GM12878 (cell line): ENCODE measurements around the gene TPP2. TPM values are rescaled to one million over a fixed set of nuclear protein-coding genes. Genes with fewer than 3 reads are reported as not detected.

ENCODE experiments used
- ATAC-seq: fragments of 200-7000 bp; cut with Tn5 transposase; 3 replicates; pipeline ENCODE4 v1.9.1; 2020; ENCODE audit warnings: mild to moderate bottlenecking, moderate library complexity
- BruUV-seq: library from RNA; stranded (reverse); fragments of 400-500 nt; replicated peaks from 2 replicates; lab custom pipeline; 2021; lab: Mats Ljungman, UMichigan
- CTCF ChIA-PET: fragments of 300-600 bp; sonication (Branson Sonifier 250); formaldehyde crosslinking; extraction: SDS; loops from one replicate; lab custom pipeline; 2021; ENCODE audit warnings: inconsistent platforms; lab: Yijun Ruan, JAX
- POLR2A ChIA-PET: fragments of 350-600 bp; formaldehyde crosslinking; extraction: SDS; loops from one replicate; lab custom pipeline; 2021; ENCODE audit warnings: inconsistent platforms; lab: Charles Lee
- RAD21 ChIA-PET: fragments of 300-600 bp; sonication (Branson Sonifier 250); formaldehyde crosslinking; loops from one replicate; lab custom pipeline; 2023; ENCODE audit warnings: antibody characterized with exemption; ENCODE audit not compliant: unreplicated experiment; lab: Charles Lee
- SMC1A ChIA-PET: fragments of 300-600 bp; sonication (Branson Sonifier 250); formaldehyde crosslinking; loops from one replicate; lab custom pipeline; 2023; ENCODE audit not compliant: unreplicated experiment, uncharacterized antibody; lab: Charles Lee
- DNase-seq: peaks from one replicate; pipeline ENCODE4 v3.0.0-alpha.2; 2011; ENCODE audit warnings: low read depth, low spot score
- FAIRE-seq: peaks from 3 replicates; lab custom pipeline; 2011; peaks lifted over from hg19 to GRCh38; lab: Jason Lieb, UNC
- H2AFZ ChIP-seq: 2 replicates; pipeline ENCODE4 v1.6.0; 2011; ENCODE audit warnings: low read depth, low read length, control low read depth; ENCODE audit not compliant: control insufficient read depth
- H3K27ac ChIP-seq: 2 replicates; pipeline ENCODE4 v1.5.1; 2011; ENCODE audit warnings: control low read depth; ENCODE audit not compliant: control insufficient read depth, insufficient read depth
- H3K27me3 ChIP-seq, 2 experiments: replicated peaks in 1 of 2; 2 replicates each; pipeline versions ENCODE4 v1.6.0 to v1.6.1; 2011; ENCODE audit warnings: low read length in 1 of 2; ENCODE audit not compliant: control insufficient read depth in 2 of 2, insufficient read depth in 2 of 2
- H3K36me3 ChIP-seq, 2 experiments: 2 replicates each; pipeline ENCODE4 v1.5.1; 2011; ENCODE audit warnings: low read length in 1 of 2; ENCODE audit not compliant: control insufficient read depth in 2 of 2, insufficient read depth in 2 of 2
- H3K4me1 ChIP-seq: 2 replicates; pipeline ENCODE4 v1.6.1; 2011; ENCODE audit warnings: mild to moderate bottlenecking, low read length, moderate library complexity, mixed read lengths; ENCODE audit not compliant: control insufficient read depth, insufficient read depth
- H3K4me2 ChIP-seq: 2 replicates; pipeline ENCODE4 v1.6.0; 2011; ENCODE audit warnings: control low read depth; ENCODE audit not compliant: control insufficient read depth, insufficient read depth
- H3K4me3 ChIP-seq: fragments of 200-600 bp; sonication (generic); 2 replicates; pipeline ENCODE4 v1.5.1; 2016
- H3K79me2 ChIP-seq: 2 replicates; pipeline ENCODE4 v1.6.0; 2011; ENCODE audit warnings: low read length; ENCODE audit not compliant: control insufficient read depth, insufficient read depth
- H3K9ac ChIP-seq: 2 replicates; pipeline ENCODE4 v1.8.0; 2011; ENCODE audit warnings: low read length, control low read depth, mixed read lengths; ENCODE audit not compliant: control insufficient read depth, insufficient read depth
- H3K9me3 ChIP-seq: replicated peaks from 3 replicates; pipeline ENCODE4 v1.5.1; 2011; ENCODE audit warnings: mild to moderate bottlenecking, low read length; ENCODE audit not compliant: control insufficient read depth, insufficient read depth
- H4K20me1 ChIP-seq: 2 replicates; pipeline ENCODE4 v1.6.0; 2011; ENCODE audit not compliant: control insufficient read depth, insufficient read depth
- CEBPB ChIP-seq, 2 experiments: fragments of 150-350 bp in 1 of 2; IDR thresholded peaks; 2 replicates each; pipeline ENCODE4 v1.6.1; 2012 to 2014; ENCODE audit warnings: low read depth in 2 of 2, low read length in 2 of 2, borderline replicate concordance in 1 of 2, inconsistent platforms in 1 of 2
- CREB1 ChIP-seq: IDR thresholded peaks from 2 replicates; pipeline ENCODE4 v1.6.1; 2012; ENCODE audit warnings: low read depth, mild to moderate bottlenecking, inconsistent platforms
- IKZF1 ChIP-seq: fragments of 450-650 bp; conservative IDR thresholded peaks from 2 replicates; pipeline ENCODE4 v1.6.1; 2017; ENCODE audit warnings: antibody characterized with exemption, mild to moderate bottlenecking
- NR2C1 ChIP-seq: fragments of 450-650 bp; IDR thresholded peaks from 2 replicates; pipeline ENCODE4 v1.6.1; 2017; ENCODE audit warnings: antibody characterized with exemption, mild to moderate bottlenecking, moderate library complexity
- RELA ChIP-seq: fragments of 450-650 bp; IDR thresholded peaks from 2 replicates; pipeline ENCODE4 v1.8.0; 2014; ENCODE audit warnings: borderline replicate concordance; ENCODE audit not compliant: partially characterized antibody
- WGBS: methylation state at CpG from one replicate; pipeline ENCODE4 v1.1.6; 2016; ENCODE audit warnings: low lambda C conversion rate; ENCODE audit not compliant: insufficient replicate concordance, insufficient coverage; ENCODE audit errors: missing lambda C conversion rate; 5-methylcytosine and 5-hydroxymethylcytosine counted together
- in situ Hi-C: fragments of 300-500 bp; cut with MboI; formaldehyde crosslinking; loops from 9 replicates; pipeline ENCODE4 v1.14.3; 2018; ENCODE audit warnings: mixed read lengths
- intact Hi-C: fragments of 100-400 bp; cut with micrococcal nuclease; formaldehyde crosslinking; loops from one replicate; pipeline ENCODE4 v1.14.2; 2022; ENCODE audit not compliant: unreplicated experiment
- polyA plus RNA-seq, 11 experiments: library from polyadenylated mRNA; depleted of rRNA in 4 of 11; unstranded in 6 of 11; stranded (reverse) in 5 of 11; fragments of >200 nt; fragmentation: Nextera tagmentation in 4 of 11; fragmentation: Illumina TruSeq in 1 of 11; extraction: Ambion mirVana in 4 of 11; extraction: Trizol in 1 of 11; gene quantifications; 1 replicate in 1 of 11; 2 replicates in 10 of 11; pipeline versions ENCODE4 v1.2.1 to v1.2.3, GENCODE V29; 2011 to 2016; ENCODE audit warnings: inconsistent platforms in 2 of 11, missing spikeins in 2 of 11, low read depth in 1 of 11
- total RNA-seq, 4 experiments: library from RNA; depleted of rRNA in 3 of 4; stranded (reverse); fragments of >200 nt in 3 of 4; fragmentation: Illumina TruSeq in 1 of 4; extraction: Trizol in 1 of 4; gene quantifications; 2 replicates each; pipeline versions ENCODE4 v1.2.1 to v1.2.3, GENCODE V29; 2013 to 2021
- TF ChIP-seq, protein P1 (sequence below): fragments of 450-650 bp; conservative IDR thresholded peaks from 2 replicates; pipeline ENCODE4 v1.6.1; 2017; ENCODE audit warnings: mild to moderate bottlenecking, moderate library complexity
- TF ChIP-seq, protein P2 (sequence below): fragments of 450-650 bp; IDR thresholded peaks from 2 replicates; pipeline ENCODE4 v1.6.1; 2018; ENCODE audit warnings: borderline replicate concordance, mild to moderate bottlenecking; ENCODE audit not compliant: partially characterized antibody
- TF ChIP-seq, protein P3 (sequence below): fragments of 450-650 bp; IDR thresholded peaks from 2 replicates; pipeline ENCODE4 v1.6.1; 2017; ENCODE audit warnings: borderline replicate concordance

The TPP2 gene
- total and polyA plus RNA-seq, 10 of the 15 experiments (the other 5 are each of a cell fraction or from before 2014, with no cell fraction given), result 18.4 to 82.3 (median 55.4) TPM

DNA sequence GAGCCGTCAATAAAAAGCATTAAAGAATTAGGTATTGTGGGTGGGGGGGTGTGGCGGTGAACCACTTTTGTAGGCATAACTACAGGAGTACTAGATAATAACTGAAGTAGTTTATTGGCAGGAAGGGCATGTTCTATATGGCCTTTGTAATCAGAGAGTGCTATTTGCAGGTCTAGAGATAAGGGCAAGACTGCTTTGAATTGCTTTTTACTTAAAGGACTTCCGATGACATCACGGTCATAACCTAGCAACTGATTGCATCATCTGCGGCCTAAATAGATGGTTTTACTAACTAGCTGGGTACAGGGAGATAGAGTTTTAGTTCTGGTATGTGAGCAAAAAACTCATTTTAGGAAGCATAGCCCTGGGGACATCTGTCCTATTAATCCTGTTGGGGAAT, 73.3 kb downstream of the TPP2 start:
- Histone ChIP-seq H3K27me3 (no peaks in the 10 kb centered on the region), H3K79me2 (no peaks in the 10 kb centered on the region), H3K9me3 (no peaks in the 10 kb centered on the region; the same call in 1 of the 3 replicates), H3K4me2 (no peak overlapping the region), H3K4me3 (no peak overlapping the region), H4K20me1 (no peaks in the 10 kb centered on the region), H3K9ac (no peak overlapping the region), H3K27ac (no peak overlapping the region), H2AFZ (no peak overlapping the region), H3K36me3 (peaks cover 2 to 39% of the 10 kb centered on the region in 2 experiments), H3K4me1 (no peaks in the 10 kb centered on the region)
- no peak for ATAC-seq
- no peak for FAIRE-seq
- BruUV-seq, result no TSS peak
- intact Hi-C loops, result no loop called here
- ChIA-PET RAD21 (no interaction called here), POLR2A (no interaction called here), SMC1A (no interaction called here), CTCF (interaction anchor here (0.7 kb wide), 1 partner anchor 29 kb away, joined by 3 read pairs; no protein-coding TSS in a partner anchor)
- in situ Hi-C loops, result no loop called here
- WGBS, result 78% methylated on average over 5 of the region's 5 CpGs
- TF ChIP-seq CEBPB (IDR thresholded peaks at IDR 0.05; ENCODE audit: borderline replicate concordance in 1 of 2, low read depth in 2 of 2, low read length in 2 of 2), result no peak
- TF ChIP-seq, protein P1, sequence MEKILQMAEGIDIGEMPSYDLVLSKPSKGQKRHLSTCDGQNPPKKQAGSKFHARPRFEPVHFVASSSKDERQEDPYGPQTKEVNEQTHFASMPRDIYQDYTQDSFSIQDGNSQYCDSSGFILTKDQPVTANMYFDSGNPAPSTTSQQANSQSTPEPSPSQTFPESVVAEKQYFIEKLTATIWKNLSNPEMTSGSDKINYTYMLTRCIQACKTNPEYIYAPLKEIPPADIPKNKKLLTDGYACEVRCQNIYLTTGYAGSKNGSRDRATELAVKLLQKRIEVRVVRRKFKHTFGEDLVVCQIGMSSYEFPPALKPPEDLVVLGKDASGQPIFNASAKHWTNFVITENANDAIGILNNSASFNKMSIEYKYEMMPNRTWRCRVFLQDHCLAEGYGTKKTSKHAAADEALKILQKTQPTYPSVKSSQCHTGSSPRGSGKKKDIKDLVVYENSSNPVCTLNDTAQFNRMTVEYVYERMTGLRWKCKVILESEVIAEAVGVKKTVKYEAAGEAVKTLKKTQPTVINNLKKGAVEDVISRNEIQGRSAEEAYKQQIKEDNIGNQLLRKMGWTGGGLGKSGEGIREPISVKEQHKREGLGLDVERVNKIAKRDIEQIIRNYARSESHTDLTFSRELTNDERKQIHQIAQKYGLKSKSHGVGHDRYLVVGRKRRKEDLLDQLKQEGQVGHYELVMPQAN, result no peak
- TF ChIP-seq, protein P2, sequence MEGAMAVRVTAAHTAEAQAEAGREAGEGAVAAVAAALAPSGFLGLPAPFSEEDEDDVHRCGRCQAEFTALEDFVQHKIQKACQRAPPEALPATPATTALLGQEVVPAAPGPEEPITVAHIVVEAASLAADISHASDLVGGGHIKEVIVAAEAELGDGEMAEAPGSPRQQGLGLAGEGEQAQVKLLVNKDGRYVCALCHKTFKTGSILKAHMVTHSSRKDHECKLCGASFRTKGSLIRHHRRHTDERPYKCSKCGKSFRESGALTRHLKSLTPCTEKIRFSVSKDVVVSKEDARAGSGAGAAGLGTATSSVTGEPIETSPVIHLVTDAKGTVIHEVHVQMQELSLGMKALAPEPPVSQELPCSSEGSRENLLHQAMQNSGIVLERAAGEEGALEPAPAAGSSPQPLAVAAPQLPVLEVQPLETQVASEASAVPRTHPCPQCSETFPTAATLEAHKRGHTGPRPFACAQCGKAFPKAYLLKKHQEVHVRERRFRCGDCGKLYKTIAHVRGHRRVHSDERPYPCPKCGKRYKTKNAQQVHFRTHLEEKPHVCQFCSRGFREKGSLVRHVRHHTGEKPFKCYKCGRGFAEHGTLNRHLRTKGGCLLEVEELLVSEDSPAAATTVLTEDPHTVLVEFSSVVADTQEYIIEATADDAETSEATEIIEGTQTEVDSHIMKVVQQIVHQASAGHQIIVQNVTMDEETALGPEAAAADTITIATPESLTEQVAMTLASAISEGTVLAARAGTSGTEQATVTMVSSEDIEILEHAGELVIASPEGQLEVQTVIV, result no peak
- no peak for TF ChIP-seq IKZF1
- TF ChIP-seq CREB1, result no peak
- TF ChIP-seq NR2C1, result no peak
- no peak for TF ChIP-seq RELA
- TF ChIP-seq, protein P3, sequence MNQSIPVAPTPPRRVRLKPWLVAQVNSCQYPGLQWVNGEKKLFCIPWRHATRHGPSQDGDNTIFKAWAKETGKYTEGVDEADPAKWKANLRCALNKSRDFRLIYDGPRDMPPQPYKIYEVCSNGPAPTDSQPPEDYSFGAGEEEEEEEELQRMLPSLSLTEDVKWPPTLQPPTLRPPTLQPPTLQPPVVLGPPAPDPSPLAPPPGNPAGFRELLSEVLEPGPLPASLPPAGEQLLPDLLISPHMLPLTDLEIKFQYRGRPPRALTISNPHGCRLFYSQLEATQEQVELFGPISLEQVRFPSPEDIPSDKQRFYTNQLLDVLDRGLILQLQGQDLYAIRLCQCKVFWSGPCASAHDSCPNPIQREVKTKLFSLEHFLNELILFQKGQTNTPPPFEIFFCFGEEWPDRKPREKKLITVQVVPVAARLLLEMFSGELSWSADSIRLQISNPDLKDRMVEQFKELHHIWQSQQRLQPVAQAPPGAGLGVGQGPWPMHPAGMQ, result no peak
- no peak for DNase-seq
